Ishikawa (cell line): ENCODE data around the gene GABRB1.

Experiments
- CEBPB ChIP-seq: IDR thresholded peaks from 2 replicates; pipeline ENCODE4 v1.6.1; 2012
- CREB1 ChIP-seq: IDR thresholded peaks from 2 replicates; pipeline ENCODE4 v1.6.1; 2012; ENCODE audit warnings: low read depth
- EGR1 ChIP-seq: IDR thresholded peaks from 2 replicates; pipeline ENCODE4 v1.6.1; 2012
- EP300 ChIP-seq: IDR thresholded peaks from 2 replicates; pipeline ENCODE4 v1.6.1; 2012; ENCODE audit warnings: borderline replicate concordance
- FOXM1 ChIP-seq: IDR thresholded peaks from 2 replicates; pipeline ENCODE4 v1.6.1; 2012; ENCODE audit warnings: low read depth, borderline replicate concordance
- NFIC ChIP-seq: IDR thresholded peaks from 2 replicates; pipeline ENCODE4 v1.6.1; 2012
- RAD21 ChIP-seq: IDR thresholded peaks from 2 replicates; pipeline ENCODE4 v1.6.1; 2012; ENCODE audit warnings: low read depth
- TAF1 ChIP-seq: IDR thresholded peaks from 2 replicates; pipeline ENCODE4 v1.6.1; 2012; ENCODE audit warnings: low read depth, mild to moderate bottlenecking
- TCF12 ChIP-seq: IDR thresholded peaks from 2 replicates; pipeline ENCODE4 v1.6.1; 2012; ENCODE audit warnings: low read depth
- TEAD4 ChIP-seq: IDR thresholded peaks from 2 replicates; pipeline ENCODE4 v1.6.1; 2012
- YY1 ChIP-seq: IDR thresholded peaks from 2 replicates; pipeline ENCODE4 v1.6.1; 2012; ENCODE audit warnings: low read depth
- ZBTB7A ChIP-seq: IDR thresholded peaks from 2 replicates; pipeline ENCODE4 v1.6.1; 2012; ENCODE audit warnings: low read depth
- TF ChIP-seq, protein P1 (sequence below): IDR thresholded peaks from 2 replicates; pipeline ENCODE4 v1.6.1; 2012; ENCODE audit warnings: low read depth, mild to moderate bottlenecking
- TF ChIP-seq, protein P2 (sequence below): IDR thresholded peaks from 2 replicates; pipeline ENCODE4 v1.6.1; 2012
- TF ChIP-seq, protein P3 (sequence below): IDR thresholded peaks from 2 replicates; pipeline ENCODE4 v1.6.1; 2012

Gene GABRB1

DNA sequence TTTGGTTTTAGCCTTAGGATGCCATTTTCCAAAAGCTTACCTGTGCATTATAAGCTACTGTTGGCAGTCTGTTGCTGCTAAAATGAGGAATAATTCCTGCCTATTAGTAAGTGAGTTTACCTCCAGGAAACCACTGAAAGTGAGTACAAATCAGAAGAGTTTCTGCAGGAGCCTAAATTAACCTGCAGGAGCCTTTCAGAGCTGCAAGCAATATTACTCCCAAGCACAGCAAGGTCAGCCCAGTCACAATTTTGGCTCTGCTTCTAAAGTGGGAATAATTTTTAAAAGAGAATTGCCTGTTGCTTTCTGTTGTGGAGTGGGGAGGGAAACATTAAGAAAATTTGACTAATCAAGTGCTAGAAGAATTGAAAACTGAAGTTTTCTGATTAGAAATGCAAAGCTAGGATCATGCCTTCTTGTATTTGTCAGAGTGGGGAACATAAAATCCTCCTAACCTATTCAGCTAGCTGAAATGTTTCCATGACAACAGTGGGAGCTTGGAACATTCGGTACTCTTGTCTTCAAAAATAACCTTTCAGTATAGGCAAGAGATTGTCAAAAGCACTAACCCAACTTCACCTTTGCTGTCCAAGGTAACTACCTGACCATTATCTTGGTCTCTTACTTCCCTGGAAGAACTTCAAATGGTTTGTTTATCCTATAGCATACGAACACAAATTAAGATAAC is 239.0 kb downstream of the GABRB1 start:
- no peak for TF ChIP-seq CREB1
- TF ChIP-seq, protein P1, sequence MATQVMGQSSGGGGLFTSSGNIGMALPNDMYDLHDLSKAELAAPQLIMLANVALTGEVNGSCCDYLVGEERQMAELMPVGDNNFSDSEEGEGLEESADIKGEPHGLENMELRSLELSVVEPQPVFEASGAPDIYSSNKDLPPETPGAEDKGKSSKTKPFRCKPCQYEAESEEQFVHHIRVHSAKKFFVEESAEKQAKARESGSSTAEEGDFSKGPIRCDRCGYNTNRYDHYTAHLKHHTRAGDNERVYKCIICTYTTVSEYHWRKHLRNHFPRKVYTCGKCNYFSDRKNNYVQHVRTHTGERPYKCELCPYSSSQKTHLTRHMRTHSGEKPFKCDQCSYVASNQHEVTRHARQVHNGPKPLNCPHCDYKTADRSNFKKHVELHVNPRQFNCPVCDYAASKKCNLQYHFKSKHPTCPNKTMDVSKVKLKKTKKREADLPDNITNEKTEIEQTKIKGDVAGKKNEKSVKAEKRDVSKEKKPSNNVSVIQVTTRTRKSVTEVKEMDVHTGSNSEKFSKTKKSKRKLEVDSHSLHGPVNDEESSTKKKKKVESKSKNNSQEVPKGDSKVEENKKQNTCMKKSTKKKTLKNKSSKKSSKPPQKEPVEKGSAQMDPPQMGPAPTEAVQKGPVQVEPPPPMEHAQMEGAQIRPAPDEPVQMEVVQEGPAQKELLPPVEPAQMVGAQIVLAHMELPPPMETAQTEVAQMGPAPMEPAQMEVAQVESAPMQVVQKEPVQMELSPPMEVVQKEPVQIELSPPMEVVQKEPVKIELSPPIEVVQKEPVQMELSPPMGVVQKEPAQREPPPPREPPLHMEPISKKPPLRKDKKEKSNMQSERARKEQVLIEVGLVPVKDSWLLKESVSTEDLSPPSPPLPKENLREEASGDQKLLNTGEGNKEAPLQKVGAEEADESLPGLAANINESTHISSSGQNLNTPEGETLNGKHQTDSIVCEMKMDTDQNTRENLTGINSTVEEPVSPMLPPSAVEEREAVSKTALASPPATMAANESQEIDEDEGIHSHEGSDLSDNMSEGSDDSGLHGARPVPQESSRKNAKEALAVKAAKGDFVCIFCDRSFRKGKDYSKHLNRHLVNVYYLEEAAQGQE = no peak
- TF ChIP-seq EP300 = no peak

DNA sequence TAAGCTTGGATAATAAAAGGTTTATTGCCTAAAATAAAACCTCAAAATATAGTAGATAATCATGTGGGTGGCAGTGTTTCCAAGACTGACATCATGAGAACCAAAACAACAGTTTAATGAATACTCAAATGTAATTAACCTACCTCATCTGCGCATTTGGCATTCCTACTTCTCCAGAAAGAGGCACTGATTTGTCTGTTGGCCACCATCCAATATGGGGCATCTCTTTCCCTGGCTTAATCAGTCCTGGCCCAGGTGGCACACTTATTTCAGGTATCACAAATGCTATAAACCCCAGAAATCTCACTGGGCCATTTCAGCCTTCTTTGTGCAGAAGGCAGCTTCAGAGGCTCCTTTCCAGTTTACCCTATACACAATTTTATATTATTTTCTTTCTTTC is 239.9 kb downstream of the GABRB1 start:
- no peak for TF ChIP-seq NFIC
- no peak for TF ChIP-seq EGR1
- TF ChIP-seq, protein P1 = no peak
- no peak for TF ChIP-seq TCF12
- no peak for TF ChIP-seq EP300
- TF ChIP-seq ZBTB7A = no peak
- no peak for TF ChIP-seq TEAD4
- TF ChIP-seq YY1 = no peak
- no peak for TF ChIP-seq CREB1
- TF ChIP-seq TAF1 = no peak
- TF ChIP-seq RAD21 = no peak
- TF ChIP-seq, protein P2, sequence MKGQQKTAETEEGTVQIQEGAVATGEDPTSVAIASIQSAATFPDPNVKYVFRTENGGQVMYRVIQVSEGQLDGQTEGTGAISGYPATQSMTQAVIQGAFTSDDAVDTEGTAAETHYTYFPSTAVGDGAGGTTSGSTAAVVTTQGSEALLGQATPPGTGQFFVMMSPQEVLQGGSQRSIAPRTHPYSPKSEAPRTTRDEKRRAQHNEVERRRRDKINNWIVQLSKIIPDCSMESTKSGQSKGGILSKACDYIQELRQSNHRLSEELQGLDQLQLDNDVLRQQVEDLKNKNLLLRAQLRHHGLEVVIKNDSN = no peak
- TF ChIP-seq, protein P3, sequence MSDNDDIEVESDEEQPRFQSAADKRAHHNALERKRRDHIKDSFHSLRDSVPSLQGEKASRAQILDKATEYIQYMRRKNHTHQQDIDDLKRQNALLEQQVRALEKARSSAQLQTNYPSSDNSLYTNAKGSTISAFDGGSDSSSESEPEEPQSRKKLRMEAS = no peak
- no peak for TF ChIP-seq CEBPB
- no peak for TF ChIP-seq FOXM1

DNA sequence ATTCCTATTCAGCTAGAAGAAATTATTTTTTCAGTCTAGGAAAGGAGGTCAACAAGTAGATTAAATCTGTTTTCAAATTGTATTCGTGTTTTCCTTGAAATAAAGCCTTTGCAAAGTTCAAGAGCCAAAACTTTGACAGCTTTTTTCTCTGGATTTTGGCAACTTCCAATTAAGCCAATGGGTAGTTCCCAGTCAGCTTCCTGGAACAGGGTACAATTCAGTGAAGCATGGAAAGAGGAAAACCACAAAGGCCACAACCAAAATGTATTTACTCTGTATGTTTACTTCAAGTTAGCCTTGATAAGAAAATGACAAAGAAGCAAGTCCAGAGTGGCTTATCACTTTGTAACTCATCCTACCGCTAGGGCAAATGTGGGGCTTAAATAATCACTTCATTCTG is 243.5 kb downstream of the GABRB1 start:
- no peak for TF ChIP-seq YY1

DNA sequence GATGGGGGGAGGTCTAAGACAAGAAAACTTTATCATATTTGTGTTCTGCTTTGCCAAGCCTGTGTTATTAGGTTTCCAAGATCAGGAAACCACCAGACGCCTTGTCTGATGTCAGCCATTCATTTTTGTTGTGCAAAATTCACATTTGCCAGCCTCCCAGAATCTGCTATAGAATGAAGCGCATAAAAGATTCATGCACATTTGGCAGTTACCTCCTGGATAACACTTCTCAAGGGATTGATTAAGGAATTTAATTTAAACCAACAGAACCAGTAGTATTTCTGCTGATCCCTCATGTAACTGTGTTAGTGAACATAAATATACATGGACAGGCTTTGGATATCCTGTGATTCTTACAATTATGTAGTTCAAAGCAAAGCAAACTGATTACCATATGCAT is 244.2 kb downstream of the GABRB1 start:
- TF ChIP-seq CEBPB (no peak), CREB1 (no peak), TAF1 (no peak), TCF12 (no peak), EGR1 (no peak), ZBTB7A (no peak), TEAD4 (no peak), RAD21 (no peak), YY1 (no peak), FOXM1 (no peak), EP300 (no peak), NFIC (no peak)
- TF ChIP-seq, protein P3 = no peak
- TF ChIP-seq, protein P1 = no peak
- TF ChIP-seq, protein P2 = no peak

DNA sequence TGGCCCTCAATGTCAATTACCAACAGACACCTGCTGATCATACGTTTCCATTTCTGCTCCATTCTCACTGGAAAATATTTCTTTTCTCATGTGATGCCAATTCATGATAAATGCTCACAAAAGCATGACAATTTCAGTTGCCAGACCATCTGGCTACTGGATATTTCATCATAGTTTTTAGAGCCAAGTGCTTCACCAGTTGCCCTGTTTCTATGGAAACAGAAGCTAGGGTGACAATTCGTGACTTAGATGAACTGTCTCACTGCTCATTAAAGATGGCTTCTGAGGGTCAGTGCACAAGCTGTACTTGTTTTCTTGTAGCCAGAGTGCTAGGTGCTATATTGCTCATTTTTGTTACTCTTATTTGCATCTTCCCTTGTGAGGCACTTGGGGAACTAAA is 247.3 kb downstream of the GABRB1 start:
- no peak for TF ChIP-seq TCF12
- TF ChIP-seq, protein P1 = no peak
- TF ChIP-seq NFIC = no peak
- TF ChIP-seq FOXM1 = no peak
- no peak for TF ChIP-seq CREB1
